ENCODE data around the gene AFF4. TPM values are rescaled to one million over a fixed set of nuclear protein-coding genes. Genes with fewer than 3 reads are reported as not detected.

AFF4 gene
- total and polyA plus RNA-seq, 9 of the 15 experiments (the other 6 are each of a cell fraction or from before 2014, with no cell fraction given) = 1.7 to 25.8 (median 17.9) TPM

GRCh38 chr5:132830436-132831094 is 132.9 kb downstream of the AFF4 start, which contains the start of gene SHROOM1 (continued):
- TF ChIP-seq SRSF9 (IDR thresholded peaks at IDR 0.05; ENCODE audit: borderline replicate concordance, low read depth, low read length) (no peak), PML (IDR thresholded peaks at IDR 0.05; ENCODE audit: low read length) (peak; percentile 81), ARID2 (IDR thresholded peaks at IDR 0.05) (no peak), GATAD2A (IDR thresholded peaks at IDR 0.05) (no peak), MCM5 (IDR thresholded peaks at IDR 0.05; ENCODE audit: low read depth) (no peak), RBM39 (optimal IDR thresholded peaks at IDR 0.05; ENCODE audit: low read depth, low read length) (no peak), EZH2 (IDR thresholded peaks at IDR 0.05; ENCODE audit: borderline replicate concordance, low read depth, low read length) (no peak), MYC (IDR thresholded peaks at IDR 0.05; ENCODE audit: low read depth, low read length) (no peak; the same call in none of the 2 replicates), MYC (CRISPR knock-in tag; IDR thresholded peaks at IDR 0.05; ENCODE audit: borderline replicate concordance, low read depth) (no peak; the same call in 1 of the 2 replicates), FOXJ2 (tag; IDR thresholded peaks at IDR 0.05) (no peak), ETV1 (tag; conservative IDR thresholded peaks at IDR 0.05; ENCODE audit: low read depth) (peak; percentile 55), NR2C2 (CRISPR knock-in tag; IDR thresholded peaks at IDR 0.05) (no peak), NR2C2 (tag; IDR thresholded peaks at IDR 0.05) (peak; percentile 60), E2F5 (CRISPR knock-in tag; IDR thresholded peaks at IDR 0.05) (no peak), SFPQ (IDR thresholded peaks at IDR 0.05; ENCODE audit: low read depth, low read length) (no peak), ZKSCAN1 (IDR thresholded peaks at IDR 0.05; ENCODE audit: low read depth, low read length) (no peak), ZFPM2 (CRISPR knock-in tag; IDR thresholded peaks at IDR 0.05) (no peak), ZNF134 (CRISPR knock-in tag; conservative IDR thresholded peaks at IDR 0.05) (no peak), RAD51 (IDR thresholded peaks at IDR 0.05; ENCODE audit: borderline replicate concordance, low read depth) (no peak), RERE (CRISPR knock-in tag; IDR thresholded peaks at IDR 0.05; ENCODE audit: borderline replicate concordance) (no peak)

Measured in K562 (cell line).